Measurements from ENCODE around the gene LY6G5B. TPM values are rescaled to one million over a fixed set of nuclear protein-coding genes. Genes with fewer than 3 reads are reported as not detected.

The LY6G5B gene
- total RNA-seq, 2 experiments from 2014 or later: 27.0 to 28.0 TPM

DNA sequence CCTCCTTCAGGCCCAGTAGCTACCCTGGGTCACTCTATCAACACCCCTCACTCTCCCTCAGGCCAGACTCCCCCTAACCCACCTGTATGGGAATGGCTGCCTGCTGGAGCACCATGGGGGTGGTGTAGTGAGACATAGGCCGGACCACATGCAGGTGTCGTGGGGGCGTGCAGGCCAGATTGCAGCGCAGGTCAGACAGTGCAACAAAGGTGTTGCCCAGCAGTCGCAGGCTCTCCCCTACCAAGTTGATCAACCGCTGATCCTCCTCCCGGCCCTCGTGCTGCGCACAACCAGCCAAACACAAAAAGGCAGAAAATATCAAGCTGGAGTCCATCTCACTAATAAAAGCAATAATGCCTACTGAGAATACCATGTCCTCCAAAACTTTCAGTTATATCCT lies 24.5 kb upstream of the LY6G5B start:
- no peaks in the 10 kb centered on the region for H3K27me3 ChIP-seq (ENCODE audit: control insufficient read depth in 1 of 2, insufficient read depth in 2 of 2, low read length in 2 of 2)
- H3K36me3 ChIP-seq (ENCODE audit: insufficient read depth, low read length): peaks cover 89% of the 10 kb centered on the region
- intact Hi-C loops (cut with DNase I, micrococcal nuclease): no loop called here
- no peaks in the 10 kb centered on the region for H3K9me3 ChIP-seq (ENCODE audit: control insufficient read depth in 1 of 2, insufficient read depth in 1 of 2, low read length in 2 of 2)
- peaks cover 88% of the 10 kb centered on the region for H3K36me3 Mint-ChIP-seq (ENCODE audit: low read depth)
- H3K4me3 Mint-ChIP-seq: no peak overlapping the region
- POLR2A ChIA-PET: interaction anchor here (1.1 kb wide), 1 partner anchor 46 kb away, joined by 4 read pairs; no protein-coding TSS in a partner anchor
- no peak overlapping the region for H3K27ac ChIP-seq (ENCODE audit: low read depth in 1 of 2, low read length in 2 of 2)
- peaks cover 20% of the 10 kb centered on the region for H3K4me1 Mint-ChIP-seq (ENCODE audit: low read depth)
- DNase-seq (no peak), ATAC-seq (ENCODE audit: poor library complexity) (no peak)
- no peaks in the 10 kb centered on the region for H3K9me3 Mint-ChIP-seq
- H3K4me3 ChIP-seq (ENCODE audit: low read length): no peak overlapping the region
- H3K4me1 ChIP-seq (ENCODE audit: insufficient read depth, low read length): peaks cover 7% of the 10 kb centered on the region
- CTCF ChIA-PET: no interaction called here
- TF ChIP-seq, protein P1, sequence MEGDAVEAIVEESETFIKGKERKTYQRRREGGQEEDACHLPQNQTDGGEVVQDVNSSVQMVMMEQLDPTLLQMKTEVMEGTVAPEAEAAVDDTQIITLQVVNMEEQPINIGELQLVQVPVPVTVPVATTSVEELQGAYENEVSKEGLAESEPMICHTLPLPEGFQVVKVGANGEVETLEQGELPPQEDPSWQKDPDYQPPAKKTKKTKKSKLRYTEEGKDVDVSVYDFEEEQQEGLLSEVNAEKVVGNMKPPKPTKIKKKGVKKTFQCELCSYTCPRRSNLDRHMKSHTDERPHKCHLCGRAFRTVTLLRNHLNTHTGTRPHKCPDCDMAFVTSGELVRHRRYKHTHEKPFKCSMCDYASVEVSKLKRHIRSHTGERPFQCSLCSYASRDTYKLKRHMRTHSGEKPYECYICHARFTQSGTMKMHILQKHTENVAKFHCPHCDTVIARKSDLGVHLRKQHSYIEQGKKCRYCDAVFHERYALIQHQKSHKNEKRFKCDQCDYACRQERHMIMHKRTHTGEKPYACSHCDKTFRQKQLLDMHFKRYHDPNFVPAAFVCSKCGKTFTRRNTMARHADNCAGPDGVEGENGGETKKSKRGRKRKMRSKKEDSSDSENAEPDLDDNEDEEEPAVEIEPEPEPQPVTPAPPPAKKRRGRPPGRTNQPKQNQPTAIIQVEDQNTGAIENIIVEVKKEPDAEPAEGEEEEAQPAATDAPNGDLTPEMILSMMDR (IDR thresholded peaks at IDR 0.05): no peak
- no peaks in the 10 kb centered on the region for H3K27me3 Mint-ChIP-seq
- H3K27ac Mint-ChIP-seq: peak overlapping the region; percentile 42

DNA sequence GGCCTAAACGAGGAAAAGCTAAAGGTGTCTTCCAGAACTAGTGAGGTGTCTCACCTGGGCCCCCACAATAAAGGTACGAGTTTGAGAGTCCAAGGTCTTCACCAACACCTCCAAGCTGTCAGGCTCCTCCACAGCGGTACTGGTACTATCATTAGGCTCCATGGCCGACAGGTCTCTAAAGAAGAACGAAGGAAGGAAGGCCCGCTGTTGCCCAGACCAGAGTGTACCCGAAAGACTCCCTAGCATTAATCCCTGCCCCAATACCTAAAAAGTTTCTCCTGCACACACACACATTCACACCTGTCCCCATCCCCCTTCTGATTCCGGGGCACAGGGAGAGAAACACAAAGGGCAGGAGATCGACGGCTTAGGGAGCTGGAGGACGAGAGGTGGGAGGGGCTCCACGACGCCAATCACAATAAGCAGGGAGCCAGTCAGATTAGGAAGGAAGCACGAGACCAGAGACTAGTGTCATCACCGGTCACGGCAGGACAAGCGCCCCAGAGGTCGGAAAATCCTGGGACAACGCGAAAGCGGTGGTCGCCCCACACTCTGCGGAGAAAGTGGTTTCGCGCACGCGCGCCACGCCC lies 18.1 kb upstream of the LY6G5B start:
- DNase-seq: peak in 2 of 14 experiments; percentile 13 to 80
- POLR2A ChIA-PET: interaction anchor here (0.6 to 5.1 kb wide), 40 partner anchors 11 to 1666 kb away, joined by 3 to 250 read pairs (median 6); partner anchors contain the start of genes ABHD16A, ATF6B, C6orf47 and CSNK2B
- H3K9me3 ChIP-seq (ENCODE audit: control insufficient read depth in 1 of 2, insufficient read depth in 1 of 2, low read length in 2 of 2): no peaks in the 10 kb centered on the region
- no peaks in the 10 kb centered on the region for H3K27me3 ChIP-seq (ENCODE audit: control insufficient read depth in 1 of 2, insufficient read depth in 2 of 2, low read length in 2 of 2)
- peak overlapping the region; percentile 99 for H3K27ac ChIP-seq (ENCODE audit: low read depth in 1 of 2, low read length in 2 of 2)
- H3K27ac Mint-ChIP-seq: peak overlapping the region; percentile 98
- H3K36me3 Mint-ChIP-seq (ENCODE audit: low read depth): peaks cover 58% of the 10 kb centered on the region
- CTCF ChIA-PET: interaction anchor here (0.9 to 2.9 kb wide), 6 partner anchors 9 to 237 kb away, joined by 3 to 9 read pairs (median 4); partner anchors contain the start of gene C6orf47
- H3K4me3 Mint-ChIP-seq: peak overlapping the region; percentile 97
- peaks cover 55% of the 10 kb centered on the region for H3K4me1 Mint-ChIP-seq (ENCODE audit: low read depth)
- H3K4me3 ChIP-seq (ENCODE audit: low read length): peak overlapping the region; percentile 63
- ATAC-seq (ENCODE audit: poor library complexity): peak; percentile 24
- H3K36me3 ChIP-seq (ENCODE audit: insufficient read depth, low read length): peaks cover 34% of the 10 kb centered on the region
- no peaks in the 10 kb centered on the region for H3K27me3 Mint-ChIP-seq
- no peaks in the 10 kb centered on the region for H3K9me3 Mint-ChIP-seq
- intact Hi-C loops (cut with DNase I, micrococcal nuclease): loop anchor here (1.0 to 5.0 kb wide), 7 partner anchors 9 to 211 kb away; partner anchors contain the start of genes C6orf47 (in 2 of the 2), PRRC2A (in 2 of the 2), ABHD16A (in 1 of the 2) and ATP6V1G2 (in 1 of the 2)
- TF ChIP-seq, protein P1 (IDR thresholded peaks at IDR 0.05): no peak
- H3K4me1 ChIP-seq (ENCODE audit: insufficient read depth, low read length): peaks cover 35% of the 10 kb centered on the region

DNA sequence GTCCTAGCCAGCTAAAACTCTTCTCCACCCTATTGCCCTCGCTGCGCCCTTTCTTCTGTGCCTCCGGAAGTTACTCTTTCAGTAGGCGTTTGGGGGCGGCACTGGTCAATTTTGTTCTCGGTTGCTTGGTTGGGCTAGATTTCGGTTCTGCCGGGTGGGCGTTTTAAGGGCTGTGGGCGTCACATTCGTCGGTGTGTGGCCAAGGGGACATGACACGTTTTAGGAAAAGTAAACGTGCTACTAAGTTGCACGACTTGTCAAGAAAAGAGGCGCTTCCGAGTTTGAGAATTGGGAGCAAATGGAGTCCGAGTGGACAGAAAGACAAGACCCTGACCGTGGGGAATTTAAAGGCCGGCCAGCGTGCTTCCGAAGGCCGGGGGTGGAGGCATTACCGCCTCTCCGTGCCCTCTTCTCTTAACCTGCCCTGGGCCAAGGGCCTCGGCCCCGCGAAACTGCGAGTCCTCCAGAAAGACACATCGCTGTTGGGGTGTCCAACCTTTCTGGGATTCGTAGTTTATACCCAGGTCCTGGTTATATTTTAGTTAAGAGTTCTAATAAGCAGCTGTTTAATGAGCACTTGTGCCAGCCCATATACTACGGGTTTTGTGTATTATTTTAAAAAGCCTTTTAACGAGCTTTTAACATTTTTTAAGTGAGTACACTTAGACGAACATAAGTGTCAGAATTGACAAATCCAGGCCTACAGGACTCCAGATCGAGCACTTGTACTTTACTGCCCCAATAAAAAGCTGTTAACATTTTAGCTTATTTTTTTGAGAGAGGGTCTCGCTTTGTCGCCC lies 16.7 kb upstream of the LY6G5B start:
- Histone ChIP-seq H3K36me3 (ENCODE audit: insufficient read depth, low read length) (peaks cover 33% of the 10 kb centered on the region), H3K27ac (ENCODE audit: low read depth in 1 of 2, low read length in 2 of 2) (peak overlapping the region; percentile 99), H3K4me1 (ENCODE audit: insufficient read depth, low read length) (peaks cover 46% of the 10 kb centered on the region), H3K27me3 (ENCODE audit: control insufficient read depth in 1 of 2, insufficient read depth in 2 of 2, low read length in 2 of 2) (no peaks in the 10 kb centered on the region), H3K9me3 (ENCODE audit: control insufficient read depth in 1 of 2, insufficient read depth in 1 of 2, low read length in 2 of 2) (no peaks in the 10 kb centered on the region), H3K4me3 (ENCODE audit: low read length) (peak overlapping the region; percentile 63)
- Mint-ChIP-seq H3K27me3 (no peaks in the 10 kb centered on the region), H3K9me3 (no peaks in the 10 kb centered on the region), H3K4me3 (peak overlapping the region; percentile 97), H3K4me1 (ENCODE audit: low read depth) (peaks cover 65% of the 10 kb centered on the region), H3K27ac (peak overlapping the region; percentile 98), H3K36me3 (ENCODE audit: low read depth) (peaks cover 52% of the 10 kb centered on the region)
- TF ChIP-seq, protein P1 (IDR thresholded peaks at IDR 0.05): no peak
- ChIA-PET POLR2A (interaction anchor here (0.6 to 5.1 kb wide), 41 partner anchors 11 to 1665 kb away, joined by 3 to 250 read pairs (median 5); partner anchors contain the start of genes ABHD16A, ATF6B, C6orf47 and CSNK2B), CTCF (interaction anchor here (0.7 to 2.9 kb wide), 12 partner anchors 8 to 142 kb away, joined by 3 to 9 read pairs (median 3); partner anchors contain the start of genes C6orf47, CSNK2B, GPANK1 and LST1)
- DNase-seq (peak in 4 of 14 experiments; percentile 14 to 93 (median 80)), ATAC-seq (ENCODE audit: poor library complexity) (peak; percentile 70)
- intact Hi-C loops (cut with DNase I, micrococcal nuclease): loop anchor here (1.0 to 5.0 kb wide), 7 partner anchors 7 to 209 kb away; partner anchors contain the start of genes C6orf47 (in 2 of the 2), PRRC2A (in 2 of the 2), ABHD16A (in 1 of the 2) and ATP6V1G2 (in 1 of the 2)
